Large intestine (tissue), 3 donors: ENCODE data around the gene NIPBL. TPM values are rescaled to one million over a fixed set of nuclear protein-coding genes. Genes with fewer than 3 reads are reported as not detected.

ENCODE experiments used
- DNase-seq, 2 donors: peaks; one replicate each; pipeline versions ENCODE4 v3.0.0 to v3.0.0-alpha.2; 2013
- H3K27ac ChIP-seq: one replicate; pipeline ENCODE4 v1.5.1; 2013; ENCODE audit warnings: low read length
- H3K27me3 ChIP-seq: 2 replicates; pipeline ENCODE4 v1.6.1; 2013; ENCODE audit warnings: low read length; ENCODE audit not compliant: control insufficient read depth, insufficient read depth
- H3K36me3 ChIP-seq: 2 replicates; pipeline ENCODE4 v1.6.1; 2013; ENCODE audit warnings: low read length; ENCODE audit not compliant: control insufficient read depth, insufficient read depth
- H3K4me1 ChIP-seq: one replicate; pipeline ENCODE4 v1.6.1; 2013; ENCODE audit warnings: low read length; ENCODE audit not compliant: control insufficient read depth, insufficient read depth
- H3K4me3 ChIP-seq: one replicate; pipeline ENCODE4 v1.5.1; 2013; ENCODE audit warnings: low read length
- H3K9me3 ChIP-seq: one replicate; pipeline ENCODE4 v1.6.1; 2013; ENCODE audit warnings: mild to moderate bottlenecking, low read depth, low read length, moderate library complexity; ENCODE audit not compliant: control insufficient read depth
- WGBS: methylation state at CpG from one replicate; pipeline ENCODE4 v1.1.5; 2013; ENCODE audit warnings: low lambda C conversion rate; ENCODE audit not compliant: insufficient coverage; 5-methylcytosine and 5-hydroxymethylcytosine counted together
- polyA plus RNA-seq: library from polyadenylated mRNA; unstranded; fragments of 120-200 nt; gene quantifications from one replicate; pipeline ENCODE4 v1.2.1, GENCODE V29; 2013

NIPBL gene
- polyA plus RNA-seq, 1 donor = 34.1 TPM

GRCh38 chr5:36932056-36932455 is 55.5 kb downstream of the NIPBL start:
- Histone ChIP-seq H3K9me3 (no peaks in the 10 kb centered on the region), H3K4me1 (no peaks in the 10 kb centered on the region), H3K36me3 (no peaks in the 10 kb centered on the region), H3K27ac (no peak overlapping the region), H3K27me3 (no peaks in the 10 kb centered on the region), H3K4me3 (no peak overlapping the region)
- WGBS = 97% methylated on average over 3 of the region's 4 CpGs
- no peak for DNase-seq

- 100% methylated on average over 1 of the region's 1 CpG for WGBS
- Histone ChIP-seq H3K27ac (no peak overlapping the region), H3K36me3 (no peaks in the 10 kb centered on the region), H3K4me1 (no peaks in the 10 kb centered on the region), H3K9me3 (no peaks in the 10 kb centered on the region), H3K27me3 (no peaks in the 10 kb centered on the region), H3K4me3 (no peak overlapping the region)
- no peak for DNase-seq
Observed at GRCh38 chr5:36932699-36933098, 56.1 kb downstream of the NIPBL start.

- no peak for DNase-seq
- Histone ChIP-seq H3K9me3 (no peaks in the 10 kb centered on the region), H3K27ac (no peak overlapping the region), H3K4me3 (no peak overlapping the region), H3K36me3 (no peaks in the 10 kb centered on the region), H3K4me1 (peaks cover 4% of the 10 kb centered on the region), H3K27me3 (no peaks in the 10 kb centered on the region)
- WGBS = 100% methylated on average over 3 of the region's 3 CpGs
Observed at GRCh38 chr5:36934740-36935356, 58.3 kb downstream of the NIPBL start.

GRCh38 chr5:36935805-36936204 is 59.2 kb downstream of the NIPBL start:
- no peak for DNase-seq
- Histone ChIP-seq H3K27ac (no peak overlapping the region), H3K4me3 (no peak overlapping the region), H3K36me3 (no peaks in the 10 kb centered on the region), H3K27me3 (no peaks in the 10 kb centered on the region), H3K4me1 (peaks cover 4% of the 10 kb centered on the region), H3K9me3 (no peaks in the 10 kb centered on the region)
- no CpG with 5 or more reads among the region's 1 CpG for WGBS

GRCh38 chr5:36936309-36936708 is 59.7 kb downstream of the NIPBL start:
- H3K27me3 ChIP-seq = no peaks in the 10 kb centered on the region
- WGBS = no CpG with 5 or more reads among the region's 3 CpGs
- peaks cover 4% of the 10 kb centered on the region for H3K4me1 ChIP-seq
- no peak overlapping the region for H3K27ac ChIP-seq
- no peaks in the 10 kb centered on the region for H3K36me3 ChIP-seq
- no peak overlapping the region for H3K4me3 ChIP-seq
- no peaks in the 10 kb centered on the region for H3K9me3 ChIP-seq
- no peak for DNase-seq

- no peaks in the 10 kb centered on the region for H3K9me3 ChIP-seq
- H3K27me3 ChIP-seq = no peaks in the 10 kb centered on the region
- no peak overlapping the region for H3K27ac ChIP-seq
- no peak for DNase-seq
- no peaks in the 10 kb centered on the region for H3K36me3 ChIP-seq
- peaks cover 4% of the 10 kb centered on the region for H3K4me1 ChIP-seq
- H3K4me3 ChIP-seq = no peak overlapping the region
- 72% methylated on average over 2 of the region's 5 CpGs for WGBS
Observed at GRCh38 chr5:36938129-36938528, 61.6 kb downstream of the NIPBL start.

GRCh38 chr5:36939969-36940858 is 63.6 kb downstream of the NIPBL start:
- Histone ChIP-seq H3K36me3 (no peaks in the 10 kb centered on the region), H3K27me3 (no peaks in the 10 kb centered on the region), H3K4me3 (no peak overlapping the region), H3K4me1 (peaks cover 4% of the 10 kb centered on the region), H3K27ac (no peak overlapping the region), H3K9me3 (no peaks in the 10 kb centered on the region)
- 36% methylated on average over 3 of the region's 3 CpGs for WGBS
- peak; percentile 18 to 64 for DNase-seq

GRCh38 chr5:36943584-36943983 is 67.0 kb downstream of the NIPBL start:
- no peaks in the 10 kb centered on the region for H3K9me3 ChIP-seq
- no peaks in the 10 kb centered on the region for H3K27me3 ChIP-seq
- no peak for DNase-seq
- H3K4me3 ChIP-seq = no peak overlapping the region
- peaks cover 4% of the 10 kb centered on the region for H3K4me1 ChIP-seq
- H3K36me3 ChIP-seq = no peaks in the 10 kb centered on the region
- 89% methylated on average over 1 of the region's 1 CpG for WGBS
- H3K27ac ChIP-seq = no peak overlapping the region

GRCh38 chr5:36944024-36944423 is 67.5 kb downstream of the NIPBL start:
- 79% methylated on average over 2 of the region's 2 CpGs for WGBS
- Histone ChIP-seq H3K27me3 (no peaks in the 10 kb centered on the region), H3K9me3 (no peaks in the 10 kb centered on the region), H3K4me3 (no peak overlapping the region), H3K27ac (no peak overlapping the region), H3K4me1 (peaks cover 4% of the 10 kb centered on the region), H3K36me3 (no peaks in the 10 kb centered on the region)
- DNase-seq = no peak

GRCh38 chr5:36944607-36945225 is 68.1 kb downstream of the NIPBL start:
- H3K4me1 ChIP-seq = peaks cover under 1% of the 10 kb centered on the region
- H3K9me3 ChIP-seq = no peaks in the 10 kb centered on the region
- no peak overlapping the region for H3K4me3 ChIP-seq
- WGBS = 100% methylated on average over 3 of the region's 4 CpGs
- H3K36me3 ChIP-seq = no peaks in the 10 kb centered on the region
- peak; percentile 30 to 43 for DNase-seq
- no peak overlapping the region for H3K27ac ChIP-seq
- H3K27me3 ChIP-seq = no peaks in the 10 kb centered on the region
